Mesenchymal stem cell (in vitro differentiated cells and primary cell): ENCODE results near the gene SPATS2L.

Experiments
- DNase-seq: peaks from one replicate; pipeline ENCODE4 v3.0.0-alpha.2; 2013
- H2AFZ ChIP-seq: one replicate; pipeline ENCODE4 v1.6.1; 2013; ENCODE audit warnings: low read depth, mild to moderate bottlenecking, control low read depth, inconsistent platforms, low read length, moderate library complexity
- H2AK5ac ChIP-seq: 2 replicates; pipeline ENCODE4 v1.6.1; 2013; ENCODE audit warnings: low read length, moderate library complexity, mild to moderate bottlenecking, inconsistent platforms; ENCODE audit not compliant: severe bottlenecking
- H2BK120ac ChIP-seq: one replicate; pipeline ENCODE4 v1.6.1; 2013; ENCODE audit warnings: low read depth, mild to moderate bottlenecking, inconsistent platforms, low read length, moderate library complexity
- H2BK12ac ChIP-seq, 2 experiments: one replicate each; pipeline ENCODE4 v1.6.1; 2013; ENCODE audit warnings: inconsistent platforms in 2 of 2, low read length in 2 of 2, mild to moderate bottlenecking in 2 of 2, moderate library complexity in 2 of 2, control low read depth in 1 of 2
- H2BK15ac ChIP-seq: one replicate; pipeline ENCODE4 v1.6.1; 2013; ENCODE audit warnings: mild to moderate bottlenecking, low read depth, inconsistent platforms; ENCODE audit not compliant: poor library complexity, severe bottlenecking
- H2BK5ac ChIP-seq: 2 replicates; pipeline ENCODE4 v1.6.1; 2013; ENCODE audit warnings: low read depth, mild to moderate bottlenecking, low read length, control low read depth, inconsistent platforms; ENCODE audit not compliant: poor library complexity, severe bottlenecking
- H3K14ac ChIP-seq, 2 experiments: one replicate each; pipeline ENCODE4 v1.6.1; 2013; ENCODE audit warnings: inconsistent platforms in 2 of 2, low read length in 2 of 2, control low read depth in 1 of 2, mild to moderate bottlenecking in 1 of 2, moderate library complexity in 1 of 2
- H3K18ac ChIP-seq, 2 experiments: one replicate each; pipeline ENCODE4 v1.6.1; 2013; ENCODE audit warnings: inconsistent platforms in 2 of 2, low read length in 2 of 2, control low read depth in 1 of 2, low read depth in 1 of 2, mild to moderate bottlenecking in 1 of 2
- H3K23ac ChIP-seq, 2 experiments: one replicate each; pipeline ENCODE4 v1.6.1; 2013; ENCODE audit warnings: inconsistent platforms in 2 of 2, low read length in 2 of 2, mild to moderate bottlenecking in 2 of 2, moderate library complexity in 2 of 2, control low read depth in 1 of 2
- H3K27ac ChIP-seq: 2 replicates; pipeline ENCODE4 v1.5.1; 2013; ENCODE audit warnings: mild to moderate bottlenecking, moderate library complexity, low read length, control low read depth, inconsistent platforms; ENCODE audit not compliant: poor library complexity, severe bottlenecking
- H3K27me3 ChIP-seq, 2 experiments: 2 replicates each; pipeline versions ENCODE4 v1.6.1 to v1.7.0; 2013; ENCODE audit warnings: low read length in 2 of 2, mild to moderate bottlenecking in 2 of 2, moderate library complexity in 2 of 2, control low read depth in 1 of 2, inconsistent platforms in 1 of 2; ENCODE audit not compliant: control insufficient read depth in 1 of 2, insufficient read depth in 1 of 2
- H3K36me3 ChIP-seq, 2 experiments: 2 replicates each; pipeline versions ENCODE4 v1.6.1 to v1.7.0; 2013; ENCODE audit warnings: low read length in 2 of 2, control low read depth in 1 of 2, inconsistent platforms in 1 of 2, low read depth in 1 of 2, mild to moderate bottlenecking in 1 of 2; ENCODE audit not compliant: insufficient read depth in 2 of 2, control insufficient read depth in 1 of 2
- H3K4ac ChIP-seq, 2 experiments: one replicate each; pipeline ENCODE4 v1.6.1; 2013; ENCODE audit warnings: inconsistent platforms in 2 of 2, low read length in 2 of 2, mild to moderate bottlenecking in 2 of 2, moderate library complexity in 2 of 2, control low read depth in 1 of 2, low read depth in 1 of 2
- H3K4me1 ChIP-seq: 2 replicates; pipeline ENCODE4 v1.6.1; 2013; ENCODE audit warnings: low read depth, low read length, control low read depth; ENCODE audit not compliant: control insufficient read depth, insufficient read depth
- H3K4me2 ChIP-seq: 2 replicates; pipeline ENCODE4 v1.6.1; 2013; ENCODE audit warnings: low read length, mild to moderate bottlenecking, inconsistent platforms; ENCODE audit not compliant: poor library complexity, severe bottlenecking
- H3K4me3 ChIP-seq, 2 experiments: 2 replicates each; pipeline versions ENCODE4 v1.5.1 to v1.7.0; 2013; ENCODE audit warnings: low read length in 2 of 2, mild to moderate bottlenecking in 2 of 2, control low read depth in 1 of 2, low read depth in 1 of 2; ENCODE audit not compliant: insufficient read depth in 1 of 2
- H3K79me1 ChIP-seq: replicated peaks from 2 replicates; pipeline ENCODE4 v1.6.1; 2013; ENCODE audit warnings: mild to moderate bottlenecking, control low read depth, low read length, inconsistent platforms; ENCODE audit not compliant: poor library complexity, severe bottlenecking
- H3K9ac ChIP-seq: 2 replicates; pipeline ENCODE4 v1.7.0; 2013; ENCODE audit warnings: mild to moderate bottlenecking, low read length, moderate library complexity
- H3K9me3 ChIP-seq: 2 replicates; pipeline ENCODE4 v1.7.0; 2013; ENCODE audit warnings: mild to moderate bottlenecking, low read length; ENCODE audit not compliant: control insufficient read depth
- H4K8ac ChIP-seq: one replicate; pipeline ENCODE4 v1.6.1; 2013; ENCODE audit warnings: inconsistent platforms, mild to moderate bottlenecking, low read length, moderate library complexity
- H4K91ac ChIP-seq: one replicate; pipeline ENCODE4 v1.6.1; 2013; ENCODE audit warnings: mild to moderate bottlenecking, low read length, inconsistent platforms
- whole genome bisulfite sequencing: methylation state at CpG from one replicate; pipeline ENCODE4 v1.1.7; 2013; ENCODE audit warnings: mixed read lengths; 5-methylcytosine and 5-hydroxymethylcytosine counted together

The SPATS2L gene

GRCh38 chr2:200479692-200480265, 173.3 kb downstream of the SPATS2L start:
- no peak overlapping the region for H3K23ac ChIP-seq
- no peaks in the 10 kb centered on the region for H3K27me3 ChIP-seq
- H4K8ac ChIP-seq: no peak overlapping the region
- no peak overlapping the region for H2AFZ ChIP-seq
- H2BK15ac ChIP-seq: no peak overlapping the region
- peak overlapping the region; percentile 73 for H3K27ac ChIP-seq
- peaks cover 28 to 36% of the 10 kb centered on the region in 2 experiments for H3K36me3 ChIP-seq
- no peak overlapping the region for H3K18ac ChIP-seq
- no peak overlapping the region for H3K4me3 ChIP-seq
- no peak overlapping the region for H3K4me2 ChIP-seq
- H2BK12ac ChIP-seq: no peak overlapping the region
- peaks cover 9% of the 10 kb centered on the region for H3K79me1 ChIP-seq
- no peak overlapping the region for H2BK120ac ChIP-seq
- peaks cover 7% of the 10 kb centered on the region for H3K4me1 ChIP-seq
- peak overlapping the region; percentile 57 for H2AK5ac ChIP-seq
- peak; percentile 76 for DNase-seq
- no peaks in the 10 kb centered on the region for H3K9me3 ChIP-seq
- H2BK5ac ChIP-seq: no peak overlapping the region
- H3K14ac ChIP-seq: no peak overlapping the region
- no peak overlapping the region for H4K91ac ChIP-seq
- 23% methylated on average over 7 of the region's 8 CpGs for WGBS
- peak overlapping the region; percentile 32 for H3K9ac ChIP-seq
- no peak overlapping the region for H3K4ac ChIP-seq

DNA sequence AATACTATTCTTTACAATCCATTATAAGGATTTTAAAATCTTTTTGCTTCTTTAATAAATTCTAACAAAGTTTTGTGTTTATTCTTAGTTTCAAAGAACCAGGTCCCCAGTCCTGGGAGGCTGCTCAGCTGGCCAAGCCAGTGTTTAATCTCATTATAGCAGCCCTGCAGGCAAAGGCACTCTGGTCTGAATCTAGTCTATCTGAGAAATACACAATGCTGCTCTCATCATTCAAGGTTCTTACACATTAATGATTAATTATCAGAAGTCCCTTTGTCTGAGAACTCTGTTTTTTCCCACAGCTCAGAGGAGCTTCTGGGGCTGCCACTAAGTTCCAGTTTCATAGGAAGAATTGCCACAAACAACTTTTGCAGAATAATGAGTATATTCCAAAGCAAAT, 175.7 kb downstream of the SPATS2L start:
- H3K18ac ChIP-seq: no peak overlapping the region
- H2BK120ac ChIP-seq: no peak overlapping the region
- no peak overlapping the region for H2BK12ac ChIP-seq
- H3K9ac ChIP-seq: no peak overlapping the region
- H3K27me3 ChIP-seq: no peaks in the 10 kb centered on the region
- no peaks in the 10 kb centered on the region for H3K9me3 ChIP-seq
- no peak for DNase-seq
- no peak overlapping the region for H3K14ac ChIP-seq
- no peak overlapping the region for H3K4me2 ChIP-seq
- no peak overlapping the region for H2AFZ ChIP-seq
- no peak overlapping the region for H3K23ac ChIP-seq
- no peaks in the 10 kb centered on the region for H3K79me1 ChIP-seq
- no peak overlapping the region for H2AK5ac ChIP-seq
- no peak overlapping the region for H4K8ac ChIP-seq
- peaks cover 7% of the 10 kb centered on the region for H3K4me1 ChIP-seq
- no peak overlapping the region for H3K4ac ChIP-seq
- H2BK15ac ChIP-seq: no peak overlapping the region
- no peak overlapping the region for H3K27ac ChIP-seq
- H4K91ac ChIP-seq: no peak overlapping the region
- no peak overlapping the region for H3K4me3 ChIP-seq
- no peak overlapping the region for H2BK5ac ChIP-seq
- H3K36me3 ChIP-seq: peaks cover 8 to 22% of the 10 kb centered on the region in 2 experiments

DNA sequence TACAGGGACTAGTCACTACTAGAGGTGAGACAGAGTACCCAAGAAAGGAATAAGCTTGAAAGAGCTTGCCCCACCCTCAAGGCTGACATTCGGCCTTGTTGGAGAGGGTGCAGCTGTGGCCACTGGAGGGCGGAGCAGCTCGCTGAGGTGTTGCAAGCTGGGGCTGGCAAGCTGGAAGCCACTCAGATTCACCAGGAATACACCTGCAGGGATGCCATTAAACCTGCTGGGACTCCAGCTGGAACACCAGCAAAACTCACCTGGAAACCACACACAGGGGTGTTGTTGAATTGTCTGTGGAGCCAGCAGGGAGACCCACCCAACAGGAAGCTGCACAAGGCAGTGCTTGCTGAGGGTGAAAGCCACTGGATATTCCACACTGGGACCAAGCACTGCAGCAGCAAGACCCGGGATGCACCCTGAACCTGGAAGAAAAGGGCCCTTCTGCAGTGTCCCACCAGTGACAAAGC, 177.3 kb downstream of the SPATS2L start:
- Histone ChIP-seq H3K27ac (no peak overlapping the region), H3K18ac (no peak overlapping the region), H4K8ac (no peak overlapping the region), H2BK120ac (no peak overlapping the region), H3K9ac (no peak overlapping the region), H2BK15ac (no peak overlapping the region), H3K14ac (no peak overlapping the region), H2BK5ac (no peak overlapping the region), H4K91ac (no peak overlapping the region), H3K23ac (no peak overlapping the region), H3K9me3 (no peaks in the 10 kb centered on the region), H2AK5ac (no peak overlapping the region), H2AFZ (no peak overlapping the region), H3K4me2 (no peak overlapping the region), H2BK12ac (no peak overlapping the region), H3K79me1 (no peaks in the 10 kb centered on the region), H3K4me3 (no peak overlapping the region), H3K36me3 (peaks cover 5 to 16% of the 10 kb centered on the region in 2 experiments), H3K4ac (no peak overlapping the region), H3K27me3 (no peaks in the 10 kb centered on the region), H3K4me1 (peaks cover 7% of the 10 kb centered on the region)
- peak; percentile 26 for DNase-seq
- WGBS: 50% methylated on average over 4 of the region's 4 CpGs

GRCh38 chr2:200484934-200485333, 178.4 kb downstream of the SPATS2L start:
- no peak overlapping the region for H2BK12ac ChIP-seq
- H3K23ac ChIP-seq: no peak overlapping the region
- no peak overlapping the region for H2BK15ac ChIP-seq
- H2BK120ac ChIP-seq: no peak overlapping the region
- H3K4ac ChIP-seq: no peak overlapping the region
- peaks cover 3% of the 10 kb centered on the region for H3K4me1 ChIP-seq
- DNase-seq: no peak
- peaks cover 9 to 13% of the 10 kb centered on the region in 2 experiments for H3K36me3 ChIP-seq
- H3K18ac ChIP-seq: no peak overlapping the region
- H2BK5ac ChIP-seq: no peak overlapping the region
- no peak overlapping the region for H4K8ac ChIP-seq
- H3K4me2 ChIP-seq: no peak overlapping the region
- no peak overlapping the region for H2AFZ ChIP-seq
- H3K14ac ChIP-seq: no peak overlapping the region
- no peak overlapping the region for H2AK5ac ChIP-seq
- WGBS: 97% methylated on average over 2 of the region's 3 CpGs
- no peak overlapping the region for H3K9ac ChIP-seq
- H3K27ac ChIP-seq: no peak overlapping the region
- no peaks in the 10 kb centered on the region for H3K9me3 ChIP-seq
- no peak overlapping the region for H4K91ac ChIP-seq
- H3K4me3 ChIP-seq: no peak overlapping the region
- H3K79me1 ChIP-seq: no peaks in the 10 kb centered on the region
- no peaks in the 10 kb centered on the region for H3K27me3 ChIP-seq
